ENCODE data around the gene SMPD4. TPM values are rescaled to one million over a fixed set of nuclear protein-coding genes. Genes with fewer than 3 reads are reported as not detected.
"Not testable (repeated sequence)": the region's sequence is repeated elsewhere in the genome, so short reads cannot be mapped to it uniquely, and the experiment has no call there.

SMPD4 gene
- total RNA-seq, 2 experiments from 2014 or later: 83.9 to 88.2 TPM

- CTCF ChIA-PET; H3K4me3 Mint-ChIP-seq; H3K36me3 Mint-ChIP-seq (ENCODE audit: low read depth); H3K9me3 Mint-ChIP-seq (ENCODE audit: insufficient read depth); ATAC-seq; H3K27ac Mint-ChIP-seq; POLR2A ChIA-PET; H3K4me1 Mint-ChIP-seq (ENCODE audit: low read depth); H3K27me3 Mint-ChIP-seq (ENCODE audit: low read depth); DNase-seq: not testable (repeated sequence)
Observed at GRCh38 chr2:130127726-130128125, 53.7 kb downstream of the SMPD4 start.

- H3K4me3 Mint-ChIP-seq; CTCF ChIA-PET; H3K27me3 Mint-ChIP-seq (ENCODE audit: low read depth); DNase-seq; ATAC-seq; POLR2A ChIA-PET; H3K36me3 Mint-ChIP-seq (ENCODE audit: low read depth); H3K27ac Mint-ChIP-seq; H3K4me1 Mint-ChIP-seq (ENCODE audit: low read depth); H3K9me3 Mint-ChIP-seq (ENCODE audit: insufficient read depth): not testable (repeated sequence)
Observed at GRCh38 chr2:130120924-130121323, 60.5 kb downstream of the SMPD4 start.

- POLR2A ChIA-PET: not testable (repeated sequence)
Observed at GRCh38 chr2:130102597-130103363, 78.6 kb downstream of the SMPD4 start.

More at GRCh38 chr2:130102597-130103363, 78.6 kb downstream of the SMPD4 start:
- CTCF ChIA-PET; H3K36me3 Mint-ChIP-seq (ENCODE audit: low read depth); H3K4me3 Mint-ChIP-seq; H3K27ac Mint-ChIP-seq; DNase-seq; H3K4me1 Mint-ChIP-seq (ENCODE audit: low read depth); H3K27me3 Mint-ChIP-seq (ENCODE audit: low read depth); H3K9me3 Mint-ChIP-seq (ENCODE audit: insufficient read depth); ATAC-seq: not testable (repeated sequence)

Other genes starting within 250 kb of the SMPD4 start
- not detected for gene RAB6C, start 201.9 kb downstream of the SMPD4 start, total RNA-seq
- gene POTEF, start 52.4 kb downstream of the SMPD4 start, total RNA-seq: not detected
- gene CCDC74B, start 36.5 kb downstream of the SMPD4 start, total RNA-seq: 1 to 10 TPM; 3.2 to 3.4 TPM
- gene MZT2B, start 660 bp upstream of the SMPD4 start, total RNA-seq: 100 to 1,000 TPM; 458 to 486 TPM
- gene TUBA3E, start 16.8 kb upstream of the SMPD4 start, total RNA-seq: not detected
- 10 to 100 TPM; 80.7 to 88.6 TPM for gene IMP4, start 161.3 kb upstream of the SMPD4 start, total RNA-seq
- gene PTPN18, start 174.5 kb upstream of the SMPD4 start, total RNA-seq: 10 to 100 TPM; 67.0 to 71.9 TPM